Tibial artery (tissue), 4 donors: ENCODE results near the gene NAA35.
"Not testable (repeated sequence)": the region's sequence is repeated elsewhere in the genome, so short reads cannot be mapped to it uniquely, and the experiment has no call there.

ENCODE experiments used
- DNase-seq, 2 donors: peaks; one replicate each; pipeline ENCODE4 v3.0.0-alpha.2; 2019
- H3K27ac ChIP-seq, 2 donors: fragments of 200-600 bp; sonication (generic) in 1 of 2; 1 replicate in 1 of 2; 2 replicates in 1 of 2; pipeline ENCODE4 v1.5.1; 2018 to 2019; ENCODE audit warnings: mild to moderate bottlenecking in 1 of 2
- H3K27me3 ChIP-seq, 2 donors: fragments of 200-600 bp; sonication (generic) in 1 of 2; one replicate each; pipeline versions ENCODE4 v1.5.1 to v1.6.0; 2016 to 2019
- H3K36me3 ChIP-seq, 3 donors: fragments of 200-600 bp; sonication (generic) in 2 of 3; one replicate each; pipeline ENCODE4 v1.5.1; 2016 to 2019; ENCODE audit warnings: mild to moderate bottlenecking in 2 of 3
- H3K4me1 ChIP-seq, 4 donors: fragments of 200-600 bp; sonication (generic) in 2 of 4; 1 replicate in 3 of 4; 2 replicates in 1 of 4; pipeline ENCODE4 v1.5.1; 2016 to 2019
- H3K4me3 ChIP-seq, 2 donors: fragments of 200-600 bp; sonication (generic) in 1 of 2; 1 replicate in 1 of 2; 2 replicates in 1 of 2; pipeline ENCODE4 v1.5.1; 2018 to 2019; ENCODE audit warnings: mild to moderate bottlenecking in 2 of 2
- H3K9me3 ChIP-seq, 3 donors: fragments of 200-600 bp; sonication (generic) in 1 of 3; one replicate each; pipeline ENCODE4 v1.5.1; 2016 to 2019
- CTCF ChIP-seq, 2 experiments: fragments of 200-600 bp in 1 of 2; fragments of 450-650 bp in 1 of 2; IDR thresholded peaks; one replicate each; pipeline ENCODE4 v1.5.1; 2017 to 2019; ENCODE audit warnings: antibody characterized with exemption in 2 of 2, mild to moderate bottlenecking in 1 of 2, moderate library complexity in 1 of 2
- intact Hi-C: fragments of 100-400 bp; cut with DNase I; formaldehyde crosslinking; loops from one replicate; pipeline ENCODE4 v1.15.0; 2023; ENCODE audit warnings: low total_unique reads

NAA35 gene

GRCh38 chr9:85969727-85970126 is 28.8 kb downstream of the NAA35 start:
- Histone ChIP-seq H3K4me3 (no peak overlapping the region), H3K9me3 (no peaks in the 10 kb centered on the region), H3K4me1 (no peaks in the 10 kb centered on the region), H3K27me3 (no peaks in the 10 kb centered on the region), H3K36me3 (peaks cover 14 to 58% (median 30%) of the 10 kb centered on the region in 3 donors), H3K27ac (no peak overlapping the region)
- no peak for DNase-seq
- no peak for TF ChIP-seq CTCF (IDR thresholded peaks at IDR 0.05)
- intact Hi-C loops, result no loop called here

- TF ChIP-seq CTCF (IDR thresholded peaks at IDR 0.05), result no peak
- H3K9me3 ChIP-seq, result no peaks in the 10 kb centered on the region
- no peak overlapping the region for H3K4me3 ChIP-seq
- no peak overlapping the region for H3K27ac ChIP-seq
- H3K27me3 ChIP-seq, result no peaks in the 10 kb centered on the region
- no peaks in the 10 kb centered on the region for H3K4me1 ChIP-seq
- no peak for DNase-seq
- peaks cover 0 to 62% (median 31%) of the 10 kb centered on the region in 3 donors for H3K36me3 ChIP-seq
- intact Hi-C loops, result no loop called here
These were observed 30.8 kb downstream of the NAA35 start for GRCh38 chr9:85971731-85972130.

- Histone ChIP-seq H3K27me3 (no peaks in the 10 kb centered on the region), H3K27ac (no peak overlapping the region), H3K4me1 (no peaks in the 10 kb centered on the region), H3K36me3 (peaks cover 6 to 67% (median 36%) of the 10 kb centered on the region in 3 donors), H3K9me3 (no peaks in the 10 kb centered on the region), H3K4me3 (no peak overlapping the region)
- intact Hi-C loops, result no loop called here
- no peak for TF ChIP-seq CTCF (IDR thresholded peaks at IDR 0.05)
- no peak for DNase-seq
These were observed 32.3 kb downstream of the NAA35 start for GRCh38 chr9:85973238-85973637.

- intact Hi-C loops, H3K27ac ChIP-seq, H3K27me3 ChIP-seq, H3K4me1 ChIP-seq, H3K4me3 ChIP-seq, H3K9me3 ChIP-seq, DNase-seq: not testable (repeated sequence)
- peaks cover 15 to 72% (median 45%) of the 10 kb centered on the region in 3 donors for H3K36me3 ChIP-seq
These were observed 33.2 kb downstream of the NAA35 start for GRCh38 chr9:85974055-85974547.

- no peak overlapping the region for H3K4me3 ChIP-seq
- TF ChIP-seq CTCF (IDR thresholded peaks at IDR 0.05), result no peak
- peaks cover 34 to 65% (median 49%) of the 10 kb centered on the region in 3 donors for H3K36me3 ChIP-seq
- H3K9me3 ChIP-seq, result no peaks in the 10 kb centered on the region
- no peaks in the 10 kb centered on the region for H3K4me1 ChIP-seq
- no peak overlapping the region for H3K27ac ChIP-seq
- intact Hi-C loops, result no loop called here
- H3K27me3 ChIP-seq, result no peaks in the 10 kb centered on the region
- no peak for DNase-seq
These were observed 37.5 kb downstream of the NAA35 start for GRCh38 chr9:85978496-85978895.

GRCh38 chr9:85981369-85981768 is 40.4 kb downstream of the NAA35 start:
- no peaks in the 10 kb centered on the region for H3K9me3 ChIP-seq
- peaks cover 35 to 58% (median 43%) of the 10 kb centered on the region in 3 donors for H3K36me3 ChIP-seq
- H3K4me3 ChIP-seq, result no peak overlapping the region
- DNase-seq, result no peak
- intact Hi-C loops, result no loop called here
- TF ChIP-seq CTCF (IDR thresholded peaks at IDR 0.05), result no peak
- H3K27ac ChIP-seq, result no peak overlapping the region
- H3K4me1 ChIP-seq, result no peaks in the 10 kb centered on the region
- no peaks in the 10 kb centered on the region for H3K27me3 ChIP-seq
